GM12873 (cell line): Measurements from ENCODE around the gene ADARB1.

Source experiments
- CTCF ChIP-seq: IDR thresholded peaks from 2 replicates; pipeline ENCODE4 v1.5.1; 2012; ENCODE audit warnings: low read depth, mild to moderate bottlenecking, moderate library complexity, low read length, control low read depth; ENCODE audit not compliant: insufficient read depth; ENCODE audit errors: missing control alignments

Gene ADARB1

DNA sequence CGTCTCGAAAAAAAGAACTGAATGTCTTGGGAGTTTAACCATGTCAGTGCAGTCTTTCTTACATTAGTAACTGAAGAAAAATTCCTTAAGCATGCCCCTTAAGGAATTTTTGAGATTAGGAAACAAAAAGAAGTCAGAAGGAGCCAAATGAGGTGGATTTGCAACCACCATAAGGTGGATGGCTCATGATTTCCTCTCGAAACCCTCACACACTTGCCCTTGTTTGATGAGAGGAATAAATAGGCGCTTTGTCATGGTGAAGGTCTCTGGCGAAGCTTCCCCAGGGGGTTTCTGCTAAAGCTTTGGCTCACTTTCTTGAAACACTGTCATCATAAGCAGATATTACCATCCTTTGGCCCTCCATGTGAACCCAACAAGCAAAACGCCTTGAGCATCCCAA, 145.1 kb downstream of the ADARB1 start:
- TF ChIP-seq CTCF = no peak

- TF ChIP-seq CTCF = no peak
Measured at GRCh38 chr21:45220071-45220481, 145.7 kb downstream of the ADARB1 start.

- TF ChIP-seq CTCF = no peak
Measured at GRCh38 chr21:45220714-45221490, 146.5 kb downstream of the ADARB1 start.

DNA sequence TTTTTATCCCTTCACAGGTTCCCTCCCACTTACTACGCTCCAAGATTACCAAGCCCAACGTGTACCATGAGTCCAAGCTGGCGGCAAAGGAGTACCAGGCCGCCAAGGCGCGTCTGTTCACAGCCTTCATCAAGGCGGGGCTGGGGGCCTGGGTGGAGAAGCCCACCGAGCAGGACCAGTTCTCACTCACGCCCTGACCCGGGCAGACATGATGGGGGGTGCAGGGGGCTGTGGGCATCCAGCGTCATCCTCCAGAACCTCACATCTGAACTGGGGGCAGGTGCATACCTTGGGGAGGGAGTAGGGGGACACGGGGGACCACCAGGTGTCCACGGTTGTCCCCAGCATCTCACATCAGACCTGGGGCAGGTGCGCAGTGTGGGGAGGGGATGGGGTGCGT, 147.6 kb downstream of the ADARB1 start:
- TF ChIP-seq CTCF = no peak

DNA sequence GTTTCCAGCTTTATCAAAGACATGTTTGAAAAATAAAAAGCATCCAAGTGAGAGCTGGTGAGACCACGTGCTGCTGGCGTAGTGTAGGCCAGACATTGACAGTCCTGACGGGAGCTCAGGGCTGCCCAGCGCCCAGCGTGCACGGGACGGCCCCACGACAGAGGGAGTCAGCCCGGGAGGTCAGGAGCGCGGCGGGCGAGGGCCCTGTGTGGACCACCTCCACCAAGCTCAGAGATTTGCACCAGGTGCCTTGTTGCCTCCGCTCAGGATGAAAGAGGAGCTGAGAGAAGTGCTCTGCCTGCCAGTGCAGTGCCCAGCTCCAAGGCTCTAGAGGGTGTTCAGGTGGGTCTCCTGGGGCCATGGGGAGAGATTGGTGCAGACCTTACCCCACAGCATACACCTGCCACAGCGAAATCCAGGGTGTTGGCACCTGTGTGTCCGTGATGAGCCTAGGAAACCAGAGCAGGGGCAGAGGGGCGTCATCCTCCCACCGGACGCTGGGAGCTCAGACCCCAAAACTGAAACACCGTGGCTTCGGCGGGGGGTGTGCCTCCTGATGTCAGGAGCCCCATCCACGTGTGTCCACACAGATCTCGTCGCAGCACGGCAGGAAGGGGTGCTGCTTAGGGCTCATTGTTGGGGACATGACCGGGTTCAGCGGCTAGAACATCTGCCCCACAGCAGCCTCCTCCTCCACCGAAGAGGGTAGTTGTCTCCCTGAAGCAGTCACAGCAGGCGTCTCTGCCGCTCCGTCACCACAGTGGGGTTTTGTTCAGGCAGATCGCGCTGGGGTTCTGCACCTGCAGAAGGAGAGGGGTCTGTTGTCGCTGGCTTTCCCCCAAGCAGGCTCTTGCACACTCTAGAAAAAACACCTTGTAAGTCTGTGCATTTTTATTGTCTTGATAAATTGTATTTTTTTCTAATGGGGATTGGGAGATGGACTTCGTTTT, 149.1 kb downstream of the ADARB1 start:
- TF ChIP-seq CTCF = no peak

DNA sequence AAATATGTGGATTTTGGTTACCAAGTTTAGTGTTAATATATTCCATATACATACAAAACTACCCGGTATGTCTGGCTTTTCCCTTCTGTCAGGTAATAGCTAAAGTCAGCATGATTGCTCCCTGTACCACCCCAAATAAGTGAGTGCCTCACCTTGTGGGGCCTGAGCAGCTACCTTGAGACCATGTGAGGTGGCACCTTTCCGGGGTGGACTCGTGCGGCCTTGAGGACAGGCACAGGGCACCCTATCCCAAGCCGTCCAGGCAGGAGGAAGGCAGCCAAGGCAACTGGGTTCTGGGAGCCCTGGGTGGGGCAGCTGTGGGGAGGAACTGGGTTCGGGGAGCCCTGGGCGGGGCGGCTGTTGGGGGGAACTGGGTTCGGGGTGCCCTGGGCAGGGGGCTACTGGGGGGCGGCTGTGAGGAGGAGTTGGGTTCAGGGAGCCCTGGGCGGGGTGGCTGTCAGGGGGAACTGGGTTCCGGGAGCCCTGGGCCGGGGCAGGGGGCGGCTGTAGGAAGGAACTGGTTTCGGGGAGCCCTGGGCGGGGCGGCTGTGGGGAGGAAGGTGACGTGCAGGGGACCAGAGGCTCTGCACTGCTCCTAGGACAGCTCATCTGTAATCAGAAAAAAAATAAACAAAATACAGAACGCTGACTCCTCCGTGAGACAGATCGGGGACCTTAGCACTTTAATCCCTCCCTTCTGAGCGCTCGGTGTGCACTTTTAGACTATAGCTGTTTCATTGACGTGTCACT, 150.0 kb downstream of the ADARB1 start:
- no peak for TF ChIP-seq CTCF
